Measurements from ENCODE around the gene MAPK1.

The MAPK1 gene

GRCh38 chr22:21778705-21779363, 88.6 kb downstream of the MAPK1 start:
- Histone ChIP-seq H3K9me2 (replicated peaks; ENCODE audit: insufficient read depth, low read length) (no peaks in the 10 kb centered on the region), H3K9me3 (replicated peaks; ENCODE audit: insufficient read depth, low read length) (no peaks in the 10 kb centered on the region), H3K27ac (ENCODE audit: low read length) (no peak overlapping the region), H3F3A (ENCODE audit: insufficient read depth, low read length) (no peaks in the 10 kb centered on the region), H3K4me3 (ENCODE audit: low read length) (no peak overlapping the region), H4K20me1 (ENCODE audit: insufficient read depth, low read length) (no peaks in the 10 kb centered on the region), H3K79me2 (ENCODE audit: low read length) (no peaks in the 10 kb centered on the region), H3K4me1 (ENCODE audit: low read length) (no peaks in the 10 kb centered on the region), H3K36me3 (replicated peaks; ENCODE audit: insufficient read depth, low read length) (no peaks in the 10 kb centered on the region), H3K27me3 (replicated peaks; ENCODE audit: insufficient read depth, low read length) (no peaks in the 10 kb centered on the region), H2AFZ (ENCODE audit: low read length) (no peak overlapping the region), H3K9ac (ENCODE audit: low read length) (no peak overlapping the region), H3K4me2 (ENCODE audit: low read depth, low read length) (no peak overlapping the region)
- DNase-seq, result no peak
- TF ChIP-seq CTCF (IDR thresholded peaks at IDR 0.05; ENCODE audit: low read length) (no peak), EZH2 (optimal IDR thresholded peaks at IDR 0.05; ENCODE audit: low read depth, low read length) (no peak), EZH2phosphoT487 (IDR thresholded peaks at IDR 0.05; ENCODE audit: low read length) (no peak)

GRCh38 chr22:21771631-21771976, 95.8 kb downstream of the MAPK1 start:
- no peak overlapping the region for H2AFZ ChIP-seq (ENCODE audit: low read length)
- no peaks in the 10 kb centered on the region for H3F3A ChIP-seq (ENCODE audit: insufficient read depth, low read length)
- H3K36me3 ChIP-seq (replicated peaks; ENCODE audit: insufficient read depth, low read length), result no peaks in the 10 kb centered on the region
- no peaks in the 10 kb centered on the region for H3K4me1 ChIP-seq (ENCODE audit: low read length)
- no peaks in the 10 kb centered on the region for H3K9me2 ChIP-seq (replicated peaks; ENCODE audit: insufficient read depth, low read length)
- TF ChIP-seq EZH2 (optimal IDR thresholded peaks at IDR 0.05; ENCODE audit: low read depth, low read length), result no peak
- TF ChIP-seq CTCF (IDR thresholded peaks at IDR 0.05; ENCODE audit: low read length), result no peak
- no peak for TF ChIP-seq EZH2phosphoT487 (IDR thresholded peaks at IDR 0.05; ENCODE audit: low read length)
- H3K79me2 ChIP-seq (ENCODE audit: low read length), result no peaks in the 10 kb centered on the region
- no peak overlapping the region for H3K4me3 ChIP-seq (ENCODE audit: low read length)
- H4K20me1 ChIP-seq (ENCODE audit: insufficient read depth, low read length), result no peaks in the 10 kb centered on the region
- no peaks in the 10 kb centered on the region for H3K9me3 ChIP-seq (replicated peaks; ENCODE audit: insufficient read depth, low read length)
- H3K4me2 ChIP-seq (ENCODE audit: low read depth, low read length), result no peak overlapping the region
- H3K27ac ChIP-seq (ENCODE audit: low read length), result no peak overlapping the region
- no peaks in the 10 kb centered on the region for H3K27me3 ChIP-seq (replicated peaks; ENCODE audit: insufficient read depth, low read length)
- H3K9ac ChIP-seq (ENCODE audit: low read length), result no peak overlapping the region
- no peak for DNase-seq

GRCh38 chr22:21768435-21768834, 99.0 kb downstream of the MAPK1 start:
- no peaks in the 10 kb centered on the region for H4K20me1 ChIP-seq (ENCODE audit: insufficient read depth, low read length)
- no peaks in the 10 kb centered on the region for H3K9me3 ChIP-seq (replicated peaks; ENCODE audit: insufficient read depth, low read length)
- H2AFZ ChIP-seq (ENCODE audit: low read length), result no peak overlapping the region
- no peaks in the 10 kb centered on the region for H3K27me3 ChIP-seq (replicated peaks; ENCODE audit: insufficient read depth, low read length)
- no peak overlapping the region for H3K27ac ChIP-seq (ENCODE audit: low read length)
- no peak for DNase-seq
- no peak overlapping the region for H3K4me2 ChIP-seq (ENCODE audit: low read depth, low read length)
- no peak for TF ChIP-seq EZH2 (optimal IDR thresholded peaks at IDR 0.05; ENCODE audit: low read depth, low read length)
- TF ChIP-seq CTCF (IDR thresholded peaks at IDR 0.05; ENCODE audit: low read length), result no peak
- no peak for TF ChIP-seq EZH2phosphoT487 (IDR thresholded peaks at IDR 0.05; ENCODE audit: low read length)
- H3K79me2 ChIP-seq (ENCODE audit: low read length), result no peaks in the 10 kb centered on the region
- H3K36me3 ChIP-seq (replicated peaks; ENCODE audit: insufficient read depth, low read length), result 0 out of 2 replicates have a peak, but pooled peaks cover 2% of the 10 kb centered on the region
- no peaks in the 10 kb centered on the region for H3K4me1 ChIP-seq (ENCODE audit: low read length)
- no peaks in the 10 kb centered on the region for H3K9me2 ChIP-seq (replicated peaks; ENCODE audit: insufficient read depth, low read length)
- no peak overlapping the region for H3K4me3 ChIP-seq (ENCODE audit: low read length)
- H3K9ac ChIP-seq (ENCODE audit: low read length), result no peak overlapping the region
- H3F3A ChIP-seq (ENCODE audit: insufficient read depth, low read length), result no peaks in the 10 kb centered on the region

Data from MM.1S (cell line).